NCI-H2227 treated with DMSO at 0.1 percent for 48 hours (cell line): ENCODE measurements around the gene TRIM39.
"Not testable (repeated sequence)": the region's sequence is repeated elsewhere in the genome, so short reads cannot be mapped to it uniquely, and the experiment has no call there.

ENCODE experiments used
- DNase-seq: peaks from one replicate; lab custom pipeline; 2025; lab: John Stamatoyannopoulos, UW

The TRIM39 gene

DNA sequence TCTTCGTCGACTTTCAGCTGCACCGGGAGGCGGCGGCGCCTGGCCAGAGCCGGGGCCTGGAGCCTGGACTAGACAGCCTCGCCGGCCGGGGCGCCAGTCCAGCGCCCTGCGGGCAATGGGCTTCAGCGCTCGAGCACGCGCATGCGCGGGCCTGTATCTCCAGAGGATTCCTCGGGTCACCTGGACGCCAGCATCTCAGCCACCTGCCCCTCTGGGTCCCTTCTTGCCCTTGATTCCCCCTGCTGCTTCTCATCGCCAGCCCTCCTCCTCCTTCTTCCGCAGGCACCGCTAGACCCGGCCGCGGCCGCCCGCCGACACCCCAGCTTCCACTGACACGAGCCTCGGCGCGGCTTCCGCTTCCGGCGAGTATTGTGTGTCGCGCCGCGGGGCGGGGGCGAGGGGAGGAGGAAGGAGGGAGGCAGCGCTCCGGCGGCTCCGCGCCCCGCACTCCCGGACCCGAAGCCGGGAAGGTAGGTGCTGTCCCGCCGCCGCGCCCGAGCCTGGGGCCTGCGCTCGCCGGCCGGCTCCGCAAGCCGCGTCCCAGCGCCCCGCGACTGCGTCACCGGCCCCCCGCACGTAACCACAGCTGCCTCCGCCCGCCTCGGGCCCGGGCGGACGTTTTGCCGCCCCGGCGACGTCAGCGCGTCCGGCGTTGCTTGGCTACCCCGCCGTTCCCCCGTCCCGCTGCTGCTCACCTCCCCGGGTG, at the start of gene TRIM39:
Gene TRIM39 (plus strand): TSS at position 402 of the 706 bp plus-strand sequence. CDS start 2,391 bp downstream, outside the sequence.
- DNase-seq: peak; percentile 87

DNA sequence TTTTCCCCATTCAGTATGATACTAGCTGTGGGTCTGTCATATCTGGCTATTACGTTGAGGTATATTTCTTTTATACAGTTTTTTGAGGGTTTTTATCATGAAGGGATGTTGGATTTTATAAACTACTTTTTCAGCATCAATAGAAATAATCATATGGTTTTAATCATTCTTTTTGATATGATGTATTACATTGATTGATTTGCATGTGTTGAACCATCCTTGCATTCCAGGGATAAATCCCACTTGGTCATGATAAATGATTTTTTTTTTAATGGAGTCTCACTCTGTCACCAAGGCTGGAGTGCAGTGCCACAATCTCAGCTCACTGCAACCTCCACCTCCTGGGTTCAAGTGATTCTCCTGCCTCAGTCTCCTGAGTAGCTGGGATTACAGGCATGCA, 45.7 kb upstream of the TRIM39 start:
- DNase-seq: not testable (repeated sequence)

DNA sequence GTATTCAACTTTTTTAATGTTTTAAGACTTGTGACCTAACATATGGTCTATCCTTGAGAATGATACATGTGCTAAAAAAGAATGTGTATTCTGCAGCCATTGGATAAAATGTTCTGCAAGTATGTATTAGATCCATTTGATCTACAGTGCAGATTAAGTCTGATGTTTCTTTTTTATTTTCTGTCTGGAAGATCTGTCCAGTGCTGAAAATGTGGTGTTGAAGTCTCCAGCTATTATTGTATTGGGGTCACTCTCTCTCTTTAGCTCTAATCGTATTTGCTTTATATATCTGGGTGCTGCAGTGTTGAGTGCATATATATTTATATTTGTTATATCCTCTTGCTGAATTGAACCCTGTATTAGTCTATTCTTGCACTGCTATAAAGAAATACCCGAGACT, 44.2 kb upstream of the TRIM39 start:
- DNase-seq: no peak

DNA sequence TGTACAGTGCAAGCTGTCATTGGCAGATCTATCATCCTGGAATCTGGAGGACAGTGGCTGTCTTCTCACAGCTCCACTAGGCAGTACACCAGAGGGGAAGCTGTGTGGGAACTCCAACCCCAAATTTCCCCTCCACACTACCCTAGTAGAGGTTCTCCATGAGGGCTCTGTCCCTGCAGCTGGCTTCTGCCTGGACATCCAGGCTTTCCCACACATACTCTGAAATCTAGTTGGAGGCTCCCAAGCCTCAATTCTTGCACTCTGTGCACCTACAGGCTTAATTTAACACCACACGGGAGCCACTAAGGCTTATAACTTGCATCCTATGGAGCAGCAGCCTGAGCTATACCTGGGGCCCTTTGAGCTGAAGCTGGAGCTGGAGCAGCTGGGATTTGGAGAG, 43.0 kb upstream of the TRIM39 start:
- no peak for DNase-seq

DNA sequence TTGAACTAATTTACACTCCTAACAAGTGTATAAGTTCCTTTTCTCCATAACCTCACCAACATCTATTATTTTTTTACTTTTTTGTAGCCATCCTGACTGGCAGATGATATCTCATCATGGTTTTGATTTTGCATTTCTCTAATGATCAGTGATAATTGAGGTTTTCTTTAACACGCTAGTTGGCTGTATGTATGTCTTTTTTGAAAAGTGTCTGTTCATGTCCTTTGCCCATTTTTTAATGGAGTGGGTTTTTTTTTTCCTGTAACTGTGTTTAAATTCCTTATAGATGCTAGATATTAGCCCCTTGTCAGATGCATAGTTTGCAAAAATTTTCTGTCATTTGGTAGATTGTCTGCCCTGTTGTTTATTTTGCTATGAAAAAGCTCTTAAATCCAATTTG, 39.6 kb upstream of the TRIM39 start:
- no peak for DNase-seq

DNA sequence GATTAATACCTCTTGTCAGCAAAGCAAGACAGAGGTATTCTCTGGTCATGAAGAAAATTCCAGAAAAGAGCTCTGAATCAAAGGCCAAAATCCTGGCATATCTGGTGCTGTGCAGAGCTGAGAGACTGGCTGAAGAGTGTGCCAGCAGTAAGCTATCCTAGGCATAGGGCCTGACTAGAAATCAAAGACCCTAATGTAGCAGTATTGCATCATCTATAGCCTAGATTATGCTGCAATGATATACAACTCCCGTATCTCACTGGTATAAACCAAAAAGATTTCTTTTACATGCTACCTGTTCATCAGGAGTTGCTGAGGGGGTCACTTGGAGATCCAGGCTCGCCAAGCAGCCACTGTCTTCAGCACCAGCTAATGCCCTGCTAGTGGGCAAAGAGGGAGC, 30.9 kb upstream of the TRIM39 start:
- no peak for DNase-seq

DNA sequence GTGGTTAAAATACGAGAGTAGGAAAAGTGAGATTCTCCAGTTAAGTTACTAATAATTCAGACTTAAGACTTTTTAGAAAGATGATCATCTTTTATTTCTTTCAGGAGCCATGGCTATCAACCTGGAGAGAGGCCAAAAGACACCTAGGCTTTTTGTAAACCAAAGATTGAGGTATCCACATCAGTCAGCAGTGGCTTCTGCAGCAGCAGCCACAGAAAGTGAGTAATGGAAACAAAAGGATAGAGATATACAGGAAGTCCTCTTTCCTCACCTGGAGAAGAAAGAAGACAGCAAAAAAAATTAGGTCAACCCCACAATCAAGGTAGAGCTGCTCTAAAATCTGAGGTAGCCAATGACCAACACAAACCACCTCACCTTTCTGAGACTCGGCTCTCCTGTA, 22.7 kb upstream of the TRIM39 start:
- no peak for DNase-seq

DNA sequence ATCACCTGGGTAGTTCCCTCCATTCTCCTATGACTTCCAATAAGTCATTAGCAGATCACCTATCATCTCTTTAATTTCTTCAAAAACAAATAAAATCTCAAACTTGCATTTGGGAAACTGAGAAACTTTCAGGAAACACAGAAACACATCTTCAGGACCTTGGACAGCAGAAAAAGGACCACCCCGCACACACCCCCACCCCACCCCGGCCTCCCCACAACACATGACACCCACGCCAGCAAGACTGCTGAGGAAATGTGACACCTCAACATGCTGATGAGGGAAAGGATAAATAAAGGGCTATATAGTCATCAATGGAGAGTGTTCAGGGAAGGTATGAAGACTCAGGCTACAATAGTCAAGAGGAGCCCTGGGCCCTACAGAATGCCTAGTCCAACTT, 15.6 kb upstream of the TRIM39 start:
- no peak for DNase-seq

DNA sequence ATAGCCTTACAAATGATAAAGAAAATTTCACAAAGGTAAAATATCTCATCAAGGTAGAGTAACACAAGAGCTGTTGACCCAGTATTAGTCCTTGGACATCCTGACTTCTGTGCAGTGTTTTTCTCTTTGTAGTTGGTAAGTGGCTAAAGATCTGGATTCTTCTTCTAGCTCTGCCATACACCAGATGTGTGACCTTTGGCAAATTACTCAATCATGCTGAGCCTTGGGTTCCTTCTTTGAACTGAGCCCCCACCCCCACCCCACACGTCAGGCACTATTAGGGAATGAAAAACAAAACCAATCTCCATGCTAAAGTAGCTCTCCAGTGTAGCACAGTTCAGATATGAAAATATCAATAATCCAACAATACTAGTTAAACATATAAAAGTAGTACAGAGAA, 15.1 kb upstream of the TRIM39 start:
- no peak for DNase-seq

DNA sequence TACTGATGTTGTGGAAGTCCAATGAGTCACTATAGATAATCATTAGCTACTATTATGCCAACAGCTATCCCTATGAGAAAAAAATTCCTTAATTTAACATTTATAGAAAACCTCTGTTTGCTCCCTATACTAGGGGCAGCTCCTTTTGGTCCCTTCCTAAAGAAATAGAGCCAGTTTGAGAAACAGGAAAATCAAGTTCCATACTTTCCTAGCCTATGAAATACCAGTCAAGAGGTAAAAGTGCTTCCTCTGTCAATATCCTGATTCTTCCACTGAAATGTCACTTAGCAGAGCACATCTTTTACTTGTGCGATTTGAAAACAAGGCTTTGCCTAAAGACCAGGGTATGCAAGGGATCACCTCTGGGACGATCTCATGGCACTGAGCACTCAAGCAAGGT, 14.5 kb upstream of the TRIM39 start:
- no peak for DNase-seq

DNA sequence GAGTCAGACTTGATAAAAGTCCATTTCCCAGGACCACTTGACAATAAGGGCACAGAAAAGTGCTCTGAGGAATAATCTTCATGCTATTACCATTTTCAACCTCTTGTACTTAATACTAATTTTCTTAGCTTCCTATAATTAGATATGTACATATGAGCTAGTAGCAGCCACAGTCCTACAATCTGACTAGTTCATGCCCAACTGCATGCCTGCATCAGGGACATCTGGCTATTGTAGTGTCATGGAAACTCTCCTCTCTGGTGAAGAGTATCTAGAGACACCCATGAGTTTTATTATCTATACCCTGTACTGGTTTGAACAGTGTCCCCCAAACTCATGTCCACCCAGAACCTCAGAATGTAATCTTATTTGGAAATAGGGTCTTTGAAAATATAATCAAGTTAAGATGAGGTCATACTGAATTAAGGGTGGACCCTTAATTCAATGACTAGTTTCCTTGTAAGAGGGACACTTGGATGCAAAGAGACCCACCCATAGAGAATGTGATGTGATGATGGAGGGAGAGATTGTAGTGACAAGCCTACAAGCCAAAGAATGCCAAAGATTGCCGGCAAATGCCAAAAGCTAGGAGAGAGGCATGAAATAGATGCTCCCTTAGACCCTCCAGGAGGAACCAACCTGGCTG, 13.9 kb upstream of the TRIM39 start:
- DNase-seq: no peak

DNA sequence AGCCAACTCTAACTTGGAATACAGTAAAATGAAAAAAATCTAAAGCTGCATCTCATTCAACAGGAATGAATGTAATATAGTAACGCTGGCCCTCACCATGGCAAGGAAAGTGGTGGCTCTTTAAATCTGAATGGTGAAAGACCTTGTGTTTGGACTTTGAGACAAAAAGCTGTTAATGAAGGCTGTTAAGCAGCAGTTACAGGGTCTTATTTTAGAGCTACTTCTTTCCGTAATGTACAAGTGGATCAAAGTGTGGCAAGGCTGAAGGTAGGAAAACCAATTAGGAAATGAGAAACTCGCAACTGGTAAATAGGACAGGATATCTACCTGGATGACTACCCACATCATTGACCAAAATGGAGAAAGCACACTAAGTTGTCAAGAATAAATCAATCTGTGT, 11.6 kb upstream of the TRIM39 start:
- no peak for DNase-seq

DNA sequence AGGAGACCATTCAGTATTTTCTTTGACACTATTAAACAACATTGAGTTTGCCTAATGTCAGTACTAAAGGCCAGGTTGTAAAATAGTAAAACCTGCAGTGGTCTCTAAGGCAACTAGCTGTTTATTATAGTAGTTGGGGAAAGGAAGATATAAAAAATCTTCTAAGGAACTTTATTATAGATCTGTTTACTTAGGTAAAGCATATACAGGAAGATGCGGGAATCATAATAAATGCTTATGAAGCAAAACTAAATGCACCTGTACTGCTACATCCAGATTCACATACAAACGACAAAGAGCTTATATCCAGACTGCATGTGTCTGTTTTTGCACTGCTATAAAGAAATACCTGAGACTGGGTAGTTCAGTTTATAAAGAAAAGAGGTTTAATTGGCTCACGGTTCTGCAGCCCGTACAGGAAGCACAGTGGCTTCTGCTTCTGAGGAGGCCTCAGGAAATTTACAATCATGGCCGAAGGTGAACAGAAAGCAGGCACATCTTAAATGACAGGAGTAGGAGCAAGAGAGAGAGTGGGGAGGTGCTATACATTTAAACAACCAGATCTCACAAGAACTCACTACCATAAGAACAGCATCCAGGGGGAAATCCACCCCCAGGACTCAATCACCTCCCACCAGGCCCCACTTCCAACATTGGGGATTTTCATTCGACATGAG, 8.7 kb upstream of the TRIM39 start:
- DNase-seq: no peak

DNA sequence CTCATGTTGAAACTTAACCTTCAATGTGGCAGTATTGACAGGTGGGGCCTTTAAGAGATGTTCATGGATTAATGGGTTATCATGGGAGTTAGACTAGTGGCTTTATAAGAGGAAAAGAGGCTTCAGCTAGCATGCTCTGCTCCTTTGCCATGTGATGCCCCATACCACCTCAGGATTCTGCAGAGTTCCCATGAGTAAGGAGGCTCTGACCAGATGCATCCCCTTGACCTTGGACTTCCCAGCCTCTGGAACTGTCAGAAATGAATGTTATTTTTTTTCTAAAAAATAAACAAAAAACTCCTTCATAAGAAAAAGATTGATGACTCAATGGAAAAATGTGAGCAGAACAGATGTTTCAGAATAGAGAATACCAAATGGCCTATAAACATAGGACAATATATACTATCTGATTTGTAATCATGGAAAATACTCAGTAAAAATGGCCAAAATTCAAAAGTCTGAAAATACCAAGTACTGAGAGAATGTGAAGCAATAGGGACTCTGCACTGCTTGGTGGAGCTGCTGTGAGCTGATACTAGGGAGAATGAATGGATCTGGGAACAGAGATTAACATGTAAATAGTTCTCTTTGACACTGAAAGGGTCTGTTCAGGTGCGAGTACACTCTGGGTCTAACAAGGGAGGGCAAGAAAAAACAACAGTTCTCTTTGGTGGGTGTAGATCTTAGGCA, 7.4 kb upstream of the TRIM39 start:
- no peak for DNase-seq

DNA sequence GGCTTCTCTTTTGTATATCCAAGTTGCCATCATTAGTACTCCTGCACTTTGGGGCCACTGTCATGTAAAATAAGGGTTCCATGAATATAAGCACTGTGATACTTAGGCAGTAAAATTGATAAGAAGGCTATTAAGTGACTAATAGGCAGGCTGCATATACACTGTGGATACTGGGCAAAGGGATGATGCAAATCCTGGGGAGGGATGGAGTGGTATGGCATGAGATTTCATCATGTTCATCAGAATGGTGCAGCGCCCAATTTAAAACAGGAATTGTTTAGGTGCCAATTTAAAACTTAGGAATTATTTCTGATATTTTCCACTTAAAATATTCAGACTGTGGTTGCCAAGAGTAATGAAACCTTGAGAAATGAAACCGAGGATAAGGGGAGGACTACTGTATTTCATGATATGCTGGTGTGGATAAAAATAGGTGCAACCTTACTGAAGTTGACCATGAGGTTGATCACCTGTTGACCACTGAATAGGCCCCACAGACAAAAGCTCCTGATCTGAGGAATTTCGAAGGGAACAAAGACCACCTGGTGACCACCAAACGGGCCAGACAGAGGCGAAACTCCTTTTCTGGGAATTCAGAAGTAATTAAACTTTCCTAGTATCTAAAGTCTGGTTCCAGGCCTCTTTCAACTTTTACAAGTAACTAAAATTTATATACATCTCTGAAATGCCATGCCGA, 4.9 kb upstream of the TRIM39 start:
- no peak for DNase-seq

DNA sequence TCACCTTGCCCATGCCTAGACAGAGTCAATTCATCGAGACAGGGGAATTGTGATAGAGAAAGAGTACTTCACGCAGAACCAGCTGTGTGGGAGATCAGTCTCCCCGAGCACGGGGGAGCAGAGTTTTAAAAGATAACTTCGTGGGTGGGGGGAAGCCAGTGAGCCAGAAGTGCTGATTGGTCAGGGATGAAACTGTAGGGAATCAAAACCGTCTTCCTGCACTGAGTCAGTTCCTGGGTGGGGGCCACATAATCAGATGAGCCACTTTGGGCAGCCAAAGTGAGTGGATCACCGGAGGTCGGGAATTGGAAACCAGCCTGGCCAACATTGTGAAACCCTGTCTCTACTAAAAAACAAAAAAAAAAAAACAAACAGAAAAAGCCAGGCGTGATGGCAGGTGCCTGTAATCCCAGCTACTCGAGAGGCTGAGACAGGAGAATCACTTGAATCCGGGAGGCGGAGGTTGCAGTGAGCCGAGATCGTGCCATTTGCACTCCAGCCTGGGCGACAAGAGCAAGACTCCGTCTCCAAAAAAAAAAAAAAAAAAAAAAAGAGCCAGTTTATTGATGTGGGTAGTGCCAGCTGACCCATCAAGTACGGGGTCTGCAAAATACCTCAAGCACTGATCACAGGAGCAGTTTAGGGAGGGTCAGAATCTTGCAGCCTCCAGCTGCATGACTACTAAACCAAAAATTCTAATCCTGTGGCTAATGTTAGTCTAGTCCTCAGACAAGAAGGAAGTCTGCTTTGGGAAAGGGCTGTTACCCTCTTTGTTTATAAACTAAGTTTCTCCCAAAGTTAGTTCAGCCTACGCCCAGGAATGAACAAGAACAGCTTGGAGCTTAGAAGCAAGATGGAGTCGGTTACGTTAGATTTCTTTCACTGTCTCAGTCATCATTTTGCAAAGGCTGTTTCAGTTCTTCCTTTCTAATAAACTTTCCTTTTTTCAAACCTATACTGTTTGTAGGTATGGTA, 3.9 kb upstream of the TRIM39 start:
- no peak for DNase-seq

DNA sequence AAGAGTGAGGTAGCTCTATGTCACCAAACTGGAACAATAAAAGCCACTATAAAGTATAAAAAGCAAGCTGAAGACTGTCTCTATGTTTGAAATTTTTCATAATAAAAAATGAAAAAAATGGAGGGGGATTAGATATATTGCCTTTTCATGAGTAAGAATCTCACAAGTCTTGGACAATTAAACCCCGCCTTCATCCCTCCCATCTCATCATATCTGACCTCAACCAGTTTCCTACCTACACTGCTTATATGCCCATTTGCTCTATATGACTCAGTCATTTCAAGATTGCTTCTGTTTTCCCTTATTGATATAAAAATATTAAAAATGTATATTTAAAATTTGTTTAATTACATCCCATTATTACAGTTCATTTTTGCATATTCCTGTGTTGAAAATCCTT, 2.9 kb upstream of the TRIM39 start:
- DNase-seq: no peak

DNA sequence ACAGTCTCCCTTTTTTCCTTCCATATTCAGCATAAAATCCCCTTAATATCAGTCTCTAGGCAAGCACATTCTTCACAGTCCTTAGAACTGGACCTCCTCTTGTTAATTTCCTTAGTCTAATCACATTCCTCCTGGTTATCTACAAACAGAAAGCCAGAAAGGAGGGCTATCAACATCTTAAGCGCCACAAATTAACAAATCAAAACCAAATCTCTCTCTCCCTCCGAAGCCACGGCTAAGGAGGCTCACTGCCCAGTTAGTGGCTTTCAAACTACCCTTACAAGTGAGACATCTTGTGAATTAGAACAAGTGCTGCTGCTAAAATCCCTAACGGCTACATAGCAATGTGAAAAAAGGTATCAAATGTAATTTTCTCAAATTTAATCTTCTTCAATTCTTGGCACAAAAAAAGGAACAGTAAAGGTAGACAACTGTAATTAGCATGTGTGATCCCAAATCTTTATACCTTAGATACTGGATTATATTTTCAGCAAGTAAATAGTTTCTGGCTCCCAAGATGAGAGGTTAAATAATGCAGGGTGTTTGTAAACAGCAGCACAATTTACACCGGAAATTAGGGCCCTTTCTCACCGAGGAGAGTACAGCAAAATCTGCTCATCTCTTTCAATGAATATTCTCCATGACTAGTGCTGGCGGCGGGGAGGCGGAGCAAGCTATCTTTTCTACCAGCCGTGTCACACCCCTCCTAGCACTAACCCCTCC, 1.4 kb upstream of the TRIM39 start:
- DNase-seq: no peak

DNA sequence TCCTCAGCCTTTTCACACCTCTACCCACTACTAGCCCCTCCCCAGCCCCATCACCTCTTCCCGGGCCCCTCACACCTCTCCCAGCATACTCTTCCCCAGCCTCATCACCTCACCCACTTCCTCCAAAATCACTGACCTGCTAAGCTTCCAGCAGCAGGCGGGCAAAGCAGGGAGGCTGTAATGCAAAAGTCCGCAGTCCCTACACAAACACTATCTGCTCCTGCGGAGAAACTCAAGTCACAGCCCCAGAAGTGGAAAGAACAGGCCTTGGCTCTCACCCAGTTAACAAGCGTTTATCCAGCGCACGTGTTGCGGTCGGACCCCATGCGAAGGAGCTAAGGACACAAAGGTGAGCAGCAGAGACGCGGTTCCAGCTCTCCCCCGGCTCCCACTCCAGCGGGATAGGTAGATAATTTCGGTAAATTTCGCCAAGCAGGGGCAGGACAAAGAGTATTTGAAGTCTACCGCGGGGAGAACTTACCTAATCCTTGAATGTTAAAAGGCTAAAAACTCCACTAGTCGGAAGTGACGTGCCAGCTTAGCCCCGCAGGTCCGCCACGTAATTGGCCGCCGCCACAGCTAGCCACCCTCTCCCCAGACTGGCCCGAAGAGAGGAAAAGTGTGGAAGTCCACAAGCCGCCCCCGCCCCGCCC, 728 bp upstream of the TRIM39 start:
- DNase-seq: peak; percentile 87
